ENCODE measurements around the gene VPS51.

GRCh38 chr11:65104628-65105027 lies 8.6 kb downstream of the VPS51 start:
- no peak for TF ChIP-seq POLR2A (IDR thresholded peaks at IDR 0.05; ENCODE audit: low read depth, low read length)
- TF ChIP-seq, protein P1, sequence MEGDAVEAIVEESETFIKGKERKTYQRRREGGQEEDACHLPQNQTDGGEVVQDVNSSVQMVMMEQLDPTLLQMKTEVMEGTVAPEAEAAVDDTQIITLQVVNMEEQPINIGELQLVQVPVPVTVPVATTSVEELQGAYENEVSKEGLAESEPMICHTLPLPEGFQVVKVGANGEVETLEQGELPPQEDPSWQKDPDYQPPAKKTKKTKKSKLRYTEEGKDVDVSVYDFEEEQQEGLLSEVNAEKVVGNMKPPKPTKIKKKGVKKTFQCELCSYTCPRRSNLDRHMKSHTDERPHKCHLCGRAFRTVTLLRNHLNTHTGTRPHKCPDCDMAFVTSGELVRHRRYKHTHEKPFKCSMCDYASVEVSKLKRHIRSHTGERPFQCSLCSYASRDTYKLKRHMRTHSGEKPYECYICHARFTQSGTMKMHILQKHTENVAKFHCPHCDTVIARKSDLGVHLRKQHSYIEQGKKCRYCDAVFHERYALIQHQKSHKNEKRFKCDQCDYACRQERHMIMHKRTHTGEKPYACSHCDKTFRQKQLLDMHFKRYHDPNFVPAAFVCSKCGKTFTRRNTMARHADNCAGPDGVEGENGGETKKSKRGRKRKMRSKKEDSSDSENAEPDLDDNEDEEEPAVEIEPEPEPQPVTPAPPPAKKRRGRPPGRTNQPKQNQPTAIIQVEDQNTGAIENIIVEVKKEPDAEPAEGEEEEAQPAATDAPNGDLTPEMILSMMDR (conservative IDR thresholded peaks at IDR 0.05; ENCODE audit: low read depth, low read length): no peak
- no peak for TF ChIP-seq RCOR1 (IDR thresholded peaks at IDR 0.05; ENCODE audit: insufficient replicate concordance, low read length)
- no peak for TF ChIP-seq BHLHE40 (IDR thresholded peaks at IDR 0.05; ENCODE audit: low read depth, low read length)
- TF ChIP-seq RAD21 (IDR thresholded peaks at IDR 0.05; ENCODE audit: low read length): no peak
- TF ChIP-seq FOS (IDR thresholded peaks at IDR 0.05; ENCODE audit: low read depth, low read length): no peak
- no peak for TF ChIP-seq MAZ (IDR thresholded peaks at IDR 0.05; ENCODE audit: borderline replicate concordance, low read depth, low read length)
- no peak for TF ChIP-seq CEBPB (IDR thresholded peaks at IDR 0.05; ENCODE audit: low read depth, low read length)

Data from IMR-90 (cell line).